Activated CD4-positive, alpha-beta T cell treated with anti-CD3 and anti-CD28 coated beads, Interleukin-2, Interleukin-4, amounts not matched to agents 100 ng/mL and 50 ng/mL, durations not matched to agents 16 hours and 8 hours (primary cell): ENCODE measurements around the gene GLP1R.
"Not testable (repeated sequence)": the region's sequence is repeated elsewhere in the genome, so short reads cannot be mapped to it uniquely, and the experiment has no call there.

Experiments used
- DNase-seq: peaks from one replicate; pipeline ENCODE4 v3.0.0-alpha.2; 2020; ENCODE audit warnings: low spot score

Gene GLP1R

GRCh38 chr6:39128106-39128505 is 79.5 kb downstream of the GLP1R start:
- no peak for DNase-seq

- no peak for DNase-seq
These were observed 80.3 kb downstream of the GLP1R start for GRCh38 chr6:39128832-39129231.

DNA sequence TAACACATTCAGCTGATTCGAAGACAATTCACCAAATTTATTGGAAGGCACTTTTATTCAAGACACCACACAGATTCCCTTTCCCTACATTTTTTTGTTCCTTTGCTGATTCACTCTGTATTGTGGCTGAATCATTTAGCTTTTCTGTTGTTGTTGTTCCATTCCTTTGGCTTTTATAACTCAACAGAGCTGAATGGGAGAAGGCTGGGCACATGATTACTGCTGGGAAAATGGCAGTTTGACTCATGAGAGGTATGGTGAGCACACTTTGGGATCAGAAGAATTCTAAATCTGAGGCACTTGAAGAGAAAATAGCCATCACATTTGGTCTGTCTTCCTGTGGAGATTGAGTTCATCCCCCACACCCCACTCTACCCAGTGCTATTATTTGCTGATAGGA is 82.1 kb downstream of the GLP1R start:
- no peak for DNase-seq

DNA sequence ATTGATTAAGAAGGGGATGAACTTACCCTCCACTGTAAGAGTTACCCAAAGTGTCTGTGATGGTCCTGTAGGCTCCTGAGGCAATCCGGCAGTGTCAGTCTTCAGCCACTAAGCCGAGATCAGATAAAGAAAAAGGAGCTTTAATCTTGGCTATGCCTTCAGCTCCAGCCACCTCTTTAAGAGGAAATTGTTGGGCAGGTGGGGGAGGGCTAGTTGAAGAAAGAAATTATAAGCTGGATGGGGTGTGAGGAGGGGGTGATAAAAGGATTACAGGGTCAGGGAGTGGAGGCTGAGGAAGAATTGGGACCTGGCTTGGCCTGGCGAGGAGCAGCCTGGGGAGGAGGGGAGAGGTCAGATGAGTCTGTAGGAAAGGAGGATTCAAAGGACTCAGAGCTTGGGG is 86.2 kb downstream of the GLP1R start:
- not testable (repeated sequence) for DNase-seq

DNA sequence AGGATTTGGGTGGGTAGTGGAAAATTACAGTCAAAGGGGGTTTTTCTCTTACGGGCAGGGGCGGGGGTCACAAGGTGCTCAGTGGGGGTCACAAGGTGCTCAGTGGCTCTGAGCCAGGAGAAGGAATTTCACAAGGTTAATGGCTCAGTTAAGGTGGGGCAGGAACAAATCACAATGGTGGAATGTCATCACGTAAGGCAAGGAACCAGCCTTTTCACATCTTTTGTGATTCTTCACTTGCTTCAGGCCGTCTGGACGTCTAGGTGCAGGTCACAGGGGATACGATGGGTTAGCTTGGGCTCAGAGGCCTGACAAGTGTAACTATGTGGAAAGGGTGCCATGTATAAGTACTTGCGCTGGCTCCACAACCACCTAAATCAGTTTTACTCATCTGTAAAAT is 87.6 kb downstream of the GLP1R start:
- not testable (repeated sequence) for DNase-seq

DNA sequence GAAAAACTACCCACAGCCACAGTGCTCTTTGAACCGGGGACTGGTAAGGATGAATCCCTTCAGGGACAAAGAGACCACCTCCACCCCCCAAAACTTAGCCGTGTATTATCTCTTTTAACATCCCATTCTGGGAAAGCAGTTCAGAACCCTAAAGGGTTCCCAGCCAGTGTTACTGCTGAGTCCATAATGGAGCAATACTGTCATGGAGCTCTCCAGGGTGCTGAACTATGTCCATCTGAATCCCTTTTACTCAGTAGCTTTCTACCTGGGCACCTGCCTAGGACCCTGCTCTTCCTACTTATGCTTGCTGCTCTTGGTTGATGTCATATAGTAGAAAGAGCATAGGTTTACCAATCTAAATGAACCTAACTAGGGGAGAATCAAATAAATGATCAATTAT is 88.7 kb downstream of the GLP1R start:
- no peak for DNase-seq
